WTC11 (cell line): ENCODE results near the gene SORCS2.

Source experiments
- CREM ChIP-seq: sonication (generic); formaldehyde crosslinking; IDR thresholded peaks from 2 replicates; pipeline ENCODE4 v1.8.1; 2022; ENCODE audit warnings: mild to moderate bottlenecking, missing genetic modification reagents, moderate library complexity
- CTCF ChIP-seq: fragments of 200-600 bp; IDR thresholded peaks from 2 replicates; pipeline ENCODE4 v1.8.0; 2022; ENCODE audit warnings: antibody characterized with exemption
- PRDM15 ChIP-seq: sonication (generic); formaldehyde crosslinking; IDR thresholded peaks from 2 replicates; pipeline ENCODE4 v1.8.0; 2022; ENCODE audit warnings: missing genetic modification reagents
- SP1 ChIP-seq: sonication (generic); formaldehyde crosslinking; conservative IDR thresholded peaks from 2 replicates; pipeline ENCODE4 v1.8.1; 2022; ENCODE audit warnings: missing genetic modification reagents
- USF2 ChIP-seq: sonication (generic); formaldehyde crosslinking; IDR thresholded peaks from 2 replicates; pipeline ENCODE4 v1.8.1; 2023; ENCODE audit warnings: mild to moderate bottlenecking, missing genetic modification reagents, moderate library complexity

GRCh38 chr4:7247521-7247920, 55.2 kb downstream of the SORCS2 start:
- TF ChIP-seq USF2 (CRISPR knock-in tag) = no peak
- no peak for TF ChIP-seq CTCF
- TF ChIP-seq CREM (CRISPR knock-in tag) = no peak
- no peak for TF ChIP-seq SP1 (CRISPR knock-in tag)
- no peak for TF ChIP-seq PRDM15
